ENCODE results near the gene PSMD11.
A peak's percentile ranks its signal among the peaks of the same experiment; 100 is the strongest.

Gene PSMD11

DNA sequence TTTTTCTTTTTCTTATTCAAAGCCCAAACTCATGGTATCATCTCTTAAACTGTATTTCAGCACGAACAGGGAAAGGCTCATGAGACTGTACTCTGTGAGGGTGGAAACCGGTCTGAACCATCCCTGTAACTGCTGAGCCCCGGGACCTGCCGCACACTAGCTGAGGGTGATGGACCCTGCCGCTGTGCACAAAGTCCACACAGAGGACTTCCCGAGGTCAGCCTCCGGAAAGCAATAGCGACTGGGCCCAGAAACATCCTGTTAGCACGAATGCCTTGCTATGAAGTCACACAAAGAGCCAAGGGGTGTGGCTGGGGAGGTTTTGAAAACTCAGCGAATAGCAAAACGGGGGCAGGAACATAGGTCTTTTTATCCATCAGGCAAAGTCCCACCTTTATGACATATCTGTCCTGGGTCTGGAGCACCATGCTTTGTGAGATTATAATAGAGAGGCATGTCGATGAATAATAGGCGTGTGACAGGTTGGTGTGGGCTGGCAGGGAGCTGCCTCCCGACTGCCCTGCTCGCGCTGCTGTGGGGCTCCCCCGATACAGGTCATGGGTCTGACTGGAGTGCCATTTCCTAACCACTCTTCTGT, 75.9 kb downstream of the PSMD11 start:
- peaks cover 25% of the 10 kb centered on the region for H3K4me1 ChIP-seq (ENCODE audit: insufficient read depth, low read length, severe bottlenecking)
- peak overlapping the region; percentile 64; the same call in 1 of the 2 replicates for H3K4me2 ChIP-seq (ENCODE audit: low read length)

DNA sequence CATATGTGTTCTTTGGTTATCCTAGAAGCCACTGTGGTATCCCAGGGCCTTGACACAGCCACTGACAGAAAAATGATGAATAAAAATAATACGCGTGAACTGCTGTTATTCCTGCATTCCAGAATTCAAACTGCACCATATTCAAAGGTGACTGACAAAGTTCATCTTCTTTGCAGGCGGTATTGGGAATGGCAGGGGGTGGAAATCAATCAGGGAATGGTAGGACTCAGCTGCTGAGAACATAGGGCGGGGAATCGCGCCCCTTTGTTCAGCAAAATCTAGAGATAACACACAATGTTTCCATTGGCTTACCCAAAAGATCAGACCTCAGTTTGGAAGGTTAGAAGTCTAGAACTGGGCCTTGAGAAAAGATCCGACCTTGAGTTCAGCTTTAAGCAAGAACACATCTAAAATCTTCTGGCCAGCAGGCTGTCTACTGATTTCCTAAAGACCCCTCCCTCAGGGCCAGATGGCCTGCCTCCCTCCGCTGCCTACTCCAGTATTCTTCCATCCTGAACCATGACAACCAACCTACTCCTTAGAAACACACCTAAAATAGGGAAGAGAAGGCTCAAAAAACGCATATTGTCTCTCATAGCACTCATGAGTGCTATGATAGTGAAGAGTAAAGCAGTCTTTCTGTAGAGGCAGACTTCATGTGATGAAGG, 76.6 kb downstream of the PSMD11 start:
- no peaks in the 10 kb centered on the region for H3K9me3 ChIP-seq (ENCODE audit: low read length)
- TF ChIP-seq, protein P1, sequence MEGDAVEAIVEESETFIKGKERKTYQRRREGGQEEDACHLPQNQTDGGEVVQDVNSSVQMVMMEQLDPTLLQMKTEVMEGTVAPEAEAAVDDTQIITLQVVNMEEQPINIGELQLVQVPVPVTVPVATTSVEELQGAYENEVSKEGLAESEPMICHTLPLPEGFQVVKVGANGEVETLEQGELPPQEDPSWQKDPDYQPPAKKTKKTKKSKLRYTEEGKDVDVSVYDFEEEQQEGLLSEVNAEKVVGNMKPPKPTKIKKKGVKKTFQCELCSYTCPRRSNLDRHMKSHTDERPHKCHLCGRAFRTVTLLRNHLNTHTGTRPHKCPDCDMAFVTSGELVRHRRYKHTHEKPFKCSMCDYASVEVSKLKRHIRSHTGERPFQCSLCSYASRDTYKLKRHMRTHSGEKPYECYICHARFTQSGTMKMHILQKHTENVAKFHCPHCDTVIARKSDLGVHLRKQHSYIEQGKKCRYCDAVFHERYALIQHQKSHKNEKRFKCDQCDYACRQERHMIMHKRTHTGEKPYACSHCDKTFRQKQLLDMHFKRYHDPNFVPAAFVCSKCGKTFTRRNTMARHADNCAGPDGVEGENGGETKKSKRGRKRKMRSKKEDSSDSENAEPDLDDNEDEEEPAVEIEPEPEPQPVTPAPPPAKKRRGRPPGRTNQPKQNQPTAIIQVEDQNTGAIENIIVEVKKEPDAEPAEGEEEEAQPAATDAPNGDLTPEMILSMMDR (IDR thresholded peaks at IDR 0.05; ENCODE audit: low read length) = no peak
- TF ChIP-seq EZH2 (IDR thresholded peaks at IDR 0.05; ENCODE audit: borderline replicate concordance, low read length) = no peak
- H3K4me2 ChIP-seq (ENCODE audit: low read length) = no peak overlapping the region
- no peak overlapping the region for H3K27ac ChIP-seq (ENCODE audit: low read depth, low read length, poor library complexity, severe bottlenecking)
- H3K4me3 ChIP-seq (ENCODE audit: low read depth, low read length, poor library complexity, severe bottlenecking) = no peak overlapping the region
- H3K9me2 ChIP-seq (ENCODE audit: low read depth, low read length) = no peaks in the 10 kb centered on the region
- H3K36me3 ChIP-seq (ENCODE audit: insufficient read depth, low read length) = no peaks in the 10 kb centered on the region
- no peaks in the 10 kb centered on the region for H3K79me2 ChIP-seq (ENCODE audit: insufficient read depth, low read length)
- peaks cover 25% of the 10 kb centered on the region for H3K4me1 ChIP-seq (ENCODE audit: insufficient read depth, low read length, severe bottlenecking)
- H3K27me3 ChIP-seq (ENCODE audit: insufficient read depth, low read length) = peaks cover 5% of the 10 kb centered on the region; the same call in 1 of the 2 replicates
- no peak overlapping the region for H3K9ac ChIP-seq (ENCODE audit: low read length)
- no peaks in the 10 kb centered on the region for H3F3A ChIP-seq (ENCODE audit: insufficient read depth, low read length)
- no peaks in the 10 kb centered on the region for H4K20me1 ChIP-seq (ENCODE audit: insufficient read depth, low read length)
- H2AFZ ChIP-seq (ENCODE audit: low read length) = no peak overlapping the region

More for the DNA sequence above, 75.9 kb downstream of the PSMD11 start:
- Histone ChIP-seq H3K9ac (ENCODE audit: low read length) (no peak overlapping the region), H3K27me3 (ENCODE audit: insufficient read depth, low read length) (peaks cover 5% of the 10 kb centered on the region; the same call in 1 of the 2 replicates), H3K27ac (ENCODE audit: low read depth, low read length, poor library complexity, severe bottlenecking) (no peak overlapping the region), H3F3A (ENCODE audit: insufficient read depth, low read length) (no peaks in the 10 kb centered on the region), H3K79me2 (ENCODE audit: insufficient read depth, low read length) (no peaks in the 10 kb centered on the region), H3K4me3 (ENCODE audit: low read depth, low read length, poor library complexity, severe bottlenecking) (peak overlapping the region; percentile 43), H4K20me1 (ENCODE audit: insufficient read depth, low read length) (no peaks in the 10 kb centered on the region), H2AFZ (ENCODE audit: low read length) (no peak overlapping the region), H3K9me3 (ENCODE audit: low read length) (no peaks in the 10 kb centered on the region), H3K36me3 (ENCODE audit: insufficient read depth, low read length) (no peaks in the 10 kb centered on the region), H3K9me2 (ENCODE audit: low read depth, low read length) (no peaks in the 10 kb centered on the region)
- no peak for TF ChIP-seq EZH2 (IDR thresholded peaks at IDR 0.05; ENCODE audit: borderline replicate concordance, low read length)
- TF ChIP-seq, protein P1 (IDR thresholded peaks at IDR 0.05; ENCODE audit: low read length) = no peak

DNA sequence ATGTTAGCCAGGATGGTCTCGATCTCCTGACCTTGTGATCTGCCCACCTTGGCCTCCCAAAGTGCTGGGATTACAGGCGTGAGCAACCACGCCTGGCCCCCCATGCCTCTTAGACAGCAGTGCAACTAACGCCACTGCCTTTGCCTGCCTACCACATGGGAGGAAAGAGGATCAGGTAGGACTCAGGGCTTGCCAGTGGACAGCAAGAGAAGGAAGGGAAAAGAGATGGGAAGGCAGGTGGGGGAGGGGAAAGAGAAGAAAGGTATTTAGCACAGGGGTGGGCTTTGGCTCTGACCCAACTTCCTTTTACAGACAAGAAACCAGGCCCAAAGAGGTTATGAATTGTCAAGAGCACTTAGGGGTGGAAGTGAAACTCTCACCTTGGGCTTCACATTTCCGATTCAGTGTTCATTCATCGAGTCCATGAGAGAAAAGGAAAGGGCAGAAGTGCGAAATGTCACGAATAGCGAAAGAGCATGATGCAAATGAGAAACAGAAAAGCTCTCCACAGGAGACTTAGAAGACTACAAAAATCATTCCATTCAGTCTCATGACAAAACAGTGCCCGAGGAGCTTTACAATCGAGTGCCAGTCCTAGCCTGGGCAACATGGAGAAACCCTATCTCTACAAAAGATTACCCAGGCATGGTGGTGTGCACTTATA, 78.8 kb downstream of the PSMD11 start:
- Histone ChIP-seq H2AFZ (ENCODE audit: low read length) (no peak overlapping the region), H3K4me2 (ENCODE audit: low read length) (peak overlapping the region; percentile 48), H3K9me3 (ENCODE audit: low read length) (no peaks in the 10 kb centered on the region), H3K9ac (ENCODE audit: low read length) (no peak overlapping the region), H3K36me3 (ENCODE audit: insufficient read depth, low read length) (no peaks in the 10 kb centered on the region), H3K4me1 (ENCODE audit: insufficient read depth, low read length, severe bottlenecking) (peaks cover 25% of the 10 kb centered on the region), H3K27me3 (ENCODE audit: insufficient read depth, low read length) (peaks cover 5% of the 10 kb centered on the region; the same call in 1 of the 2 replicates), H3F3A (ENCODE audit: insufficient read depth, low read length) (no peaks in the 10 kb centered on the region), H3K9me2 (ENCODE audit: low read depth, low read length) (no peaks in the 10 kb centered on the region), H4K20me1 (ENCODE audit: insufficient read depth, low read length) (no peaks in the 10 kb centered on the region), H3K4me3 (ENCODE audit: low read depth, low read length, poor library complexity, severe bottlenecking) (no peak overlapping the region), H3K79me2 (ENCODE audit: insufficient read depth, low read length) (no peaks in the 10 kb centered on the region), H3K27ac (ENCODE audit: low read depth, low read length, poor library complexity, severe bottlenecking) (no peak overlapping the region)
- TF ChIP-seq, protein P1 (IDR thresholded peaks at IDR 0.05; ENCODE audit: low read length) = no peak
- TF ChIP-seq EZH2 (IDR thresholded peaks at IDR 0.05; ENCODE audit: borderline replicate concordance, low read length) = no peak

Data from OCI-LY1 (cell line).